CD4-positive, alpha-beta T cell treated with Interferon gamma for 1 hour (primary cell): ENCODE data around the gene KLHDC10.
"Not testable (repeated sequence)": the region's sequence is repeated elsewhere in the genome, so short reads cannot be mapped to it uniquely, and the experiment has no call there.

Experiments
- DNase-seq: peaks from one replicate; pipeline ENCODE4 v3.0.0-alpha.2; 2020

KLHDC10 gene

DNA sequence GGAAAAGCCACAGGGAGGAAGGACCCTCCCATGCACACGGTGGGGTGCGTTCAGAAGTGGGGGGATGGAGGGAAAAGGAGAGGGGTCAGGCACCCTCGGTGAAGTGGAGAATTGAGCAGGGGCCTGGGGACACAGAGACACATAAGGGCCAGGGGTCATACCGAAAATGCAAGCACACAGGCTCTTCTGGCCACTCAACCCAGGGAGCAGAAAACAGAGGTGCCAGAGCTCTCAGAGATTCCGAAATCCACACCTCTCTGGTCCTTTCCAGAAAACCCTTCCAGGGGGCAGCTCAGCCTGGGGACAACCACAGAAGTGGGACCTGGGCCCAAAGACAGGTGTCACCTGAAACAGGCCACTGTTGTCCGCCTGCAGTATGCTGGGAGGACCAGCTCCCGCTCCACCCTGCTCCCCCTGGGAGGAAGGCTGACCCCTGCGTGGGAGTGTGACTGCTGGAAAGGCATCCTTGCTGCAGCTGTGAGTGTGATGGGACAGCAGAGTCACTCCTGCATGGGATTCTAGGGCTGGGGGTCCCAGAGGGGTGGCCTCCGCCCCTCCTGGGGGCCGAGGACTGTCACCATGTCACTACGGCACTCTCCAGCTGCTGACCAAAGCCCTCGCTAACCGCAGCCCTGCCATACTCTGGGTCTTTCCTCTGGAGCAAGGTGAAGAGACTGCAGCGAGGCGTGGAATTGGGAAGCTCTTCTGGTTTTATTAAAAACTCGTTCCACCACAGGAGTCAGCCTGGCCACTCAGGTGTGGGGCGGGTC lies 71.7 kb downstream of the KLHDC10 start:
- no peak for DNase-seq

DNA sequence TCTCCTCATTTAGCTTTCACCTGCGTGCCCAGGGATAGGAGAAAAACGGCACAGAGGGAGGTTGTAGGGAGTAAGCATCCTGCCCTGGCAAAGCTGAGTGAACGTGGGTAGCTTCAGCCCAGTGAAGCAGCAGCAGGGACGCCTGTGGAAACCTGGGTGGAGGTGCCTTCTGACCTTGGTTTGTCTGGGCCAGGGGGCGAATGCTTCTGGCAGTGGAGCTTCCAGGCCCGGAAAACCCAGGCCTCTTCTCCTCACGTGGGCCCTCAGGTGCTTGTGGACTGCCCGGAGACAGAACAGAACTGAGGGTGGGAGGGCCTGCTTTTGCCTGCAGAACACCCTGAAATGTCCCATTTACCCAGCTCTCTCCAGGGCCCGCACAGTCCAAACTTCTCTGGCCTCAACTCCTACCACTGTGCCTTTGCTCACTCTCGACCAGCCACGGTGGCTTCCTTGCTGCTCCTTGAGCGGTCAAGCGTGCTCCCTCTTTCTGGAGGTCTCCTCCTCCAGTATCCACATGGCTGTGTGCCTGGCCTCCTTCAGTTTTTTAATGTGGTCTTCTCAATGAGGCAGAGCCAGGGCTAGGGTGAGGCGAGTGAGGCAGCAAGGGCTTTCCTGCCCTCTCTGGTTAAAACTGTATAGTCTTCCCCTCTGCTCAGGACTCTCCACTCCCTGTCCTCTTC lies 72.5 kb downstream of the KLHDC10 start:
- no peak for DNase-seq

GRCh38 chr7:130143334-130143732 lies 73.0 kb downstream of the KLHDC10 start:
- DNase-seq, result no peak

DNA sequence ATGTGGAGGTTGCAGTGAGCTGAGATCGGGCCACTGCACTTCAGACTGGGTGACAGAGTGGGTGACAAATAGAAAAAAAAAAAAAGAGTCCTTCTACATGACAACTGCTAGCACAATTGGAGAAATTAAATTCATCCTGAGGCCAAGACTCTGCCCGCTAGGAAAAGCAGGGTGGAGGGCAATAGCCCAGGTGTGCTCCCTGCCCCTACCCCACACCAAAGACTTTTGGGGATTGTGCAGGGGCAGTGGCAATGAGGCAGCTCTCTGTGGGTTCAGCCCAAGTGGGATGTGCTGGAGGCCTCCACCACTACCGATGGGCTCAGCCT lies 73.6 kb downstream of the KLHDC10 start:
- no peak for DNase-seq

DNA sequence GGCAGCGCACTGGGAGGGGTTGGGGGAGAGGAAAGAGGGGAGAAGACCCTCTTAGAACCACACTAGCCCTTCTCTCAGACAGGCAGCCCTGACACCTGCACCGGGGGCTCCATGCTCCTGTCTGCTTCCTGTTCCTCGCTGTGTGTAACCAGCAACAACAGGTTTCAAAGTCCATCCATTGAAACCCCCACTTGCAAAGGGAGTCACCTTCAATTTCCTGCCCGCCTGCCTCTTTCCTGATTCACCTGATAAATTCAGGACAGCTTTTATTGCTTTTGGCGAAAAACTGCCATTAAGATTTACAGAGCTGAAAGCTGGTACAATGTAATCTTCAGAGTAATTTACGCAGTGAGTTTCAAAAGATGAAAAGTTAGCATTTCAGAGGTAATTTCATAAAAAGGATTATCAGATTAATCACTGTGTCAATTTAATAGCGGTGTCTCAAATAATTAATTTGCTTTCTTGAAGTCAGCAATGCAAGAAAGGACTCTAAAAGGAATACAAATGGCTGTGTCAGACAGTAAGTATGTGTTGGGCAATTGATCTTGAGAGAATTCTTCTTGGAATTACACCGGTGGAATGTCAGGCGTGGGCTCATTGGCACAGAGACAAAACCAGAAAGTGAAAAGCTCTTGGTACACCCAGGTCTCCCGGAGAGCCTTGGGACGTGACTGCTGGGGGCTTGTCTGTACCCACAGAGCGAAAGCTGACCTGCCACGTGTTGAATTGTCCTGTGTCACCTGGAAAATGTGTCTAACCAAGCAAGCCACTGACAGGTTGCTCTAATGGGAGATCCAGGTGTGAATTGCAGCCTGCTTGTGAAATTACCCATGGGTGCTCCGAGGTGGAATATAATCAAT lies 74.2 kb downstream of the KLHDC10 start:
- no peak for DNase-seq

GRCh38 chr7:130145424-130146100 lies 75.2 kb downstream of the KLHDC10 start:
- DNase-seq, result peak; percentile 5

GRCh38 chr7:130146142-130146541 lies 75.8 kb downstream of the KLHDC10 start:
- DNase-seq, result not testable (repeated sequence)

- DNase-seq, result no peak
These were observed 76.5 kb downstream of the KLHDC10 start for GRCh38 chr7:130146693-130147405.

- no peak for DNase-seq
These were observed 77.5 kb downstream of the KLHDC10 start for GRCh38 chr7:130147710-130148325.

DNA sequence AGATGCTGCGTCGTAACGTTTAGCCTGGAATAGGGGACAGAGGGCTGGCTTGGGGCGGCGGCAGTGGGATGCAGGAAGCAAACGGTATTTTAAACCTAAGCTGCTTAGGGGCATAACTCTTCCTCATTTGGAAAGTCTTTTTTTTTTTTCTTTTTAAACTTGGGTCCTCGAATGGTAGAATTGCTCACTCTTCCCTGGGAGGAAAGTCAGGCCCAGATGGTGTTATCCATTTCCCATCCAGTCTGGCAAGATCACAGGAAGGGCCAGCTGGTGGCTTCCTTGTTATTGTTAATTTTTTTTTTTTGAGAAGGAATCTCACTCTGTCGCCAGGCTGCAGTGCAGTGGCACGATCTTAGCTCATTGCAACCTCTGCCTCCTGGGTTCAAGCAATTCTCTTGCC lies 78.2 kb downstream of the KLHDC10 start:
- no peak for DNase-seq

- peak; percentile 27 for DNase-seq
These were observed 79.2 kb downstream of the KLHDC10 start for GRCh38 chr7:130149281-130150139.

DNA sequence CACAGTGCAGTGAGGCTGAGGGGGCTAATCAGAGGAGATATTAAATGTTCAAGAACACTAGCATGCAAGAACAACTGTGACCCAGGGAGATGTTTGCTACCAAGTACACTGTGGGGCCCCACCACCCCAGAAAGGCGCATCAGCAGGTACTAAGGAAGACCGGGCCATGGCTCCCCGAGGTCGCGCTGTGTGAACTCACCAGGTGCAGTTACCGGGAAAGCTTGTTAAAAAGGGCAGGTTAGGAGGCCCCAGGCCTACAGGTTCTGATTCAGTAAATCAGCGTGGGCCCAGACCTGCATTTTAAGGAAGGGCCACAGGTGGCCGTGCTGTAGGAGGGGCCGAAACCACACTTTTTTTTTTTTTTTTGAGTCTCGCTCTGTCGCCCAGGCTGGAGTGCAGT lies 80.3 kb downstream of the KLHDC10 start:
- DNase-seq, result peak; percentile 34

GRCh38 chr7:130151591-130152492 lies 81.5 kb downstream of the KLHDC10 start:
- peak; percentile 47 for DNase-seq

DNA sequence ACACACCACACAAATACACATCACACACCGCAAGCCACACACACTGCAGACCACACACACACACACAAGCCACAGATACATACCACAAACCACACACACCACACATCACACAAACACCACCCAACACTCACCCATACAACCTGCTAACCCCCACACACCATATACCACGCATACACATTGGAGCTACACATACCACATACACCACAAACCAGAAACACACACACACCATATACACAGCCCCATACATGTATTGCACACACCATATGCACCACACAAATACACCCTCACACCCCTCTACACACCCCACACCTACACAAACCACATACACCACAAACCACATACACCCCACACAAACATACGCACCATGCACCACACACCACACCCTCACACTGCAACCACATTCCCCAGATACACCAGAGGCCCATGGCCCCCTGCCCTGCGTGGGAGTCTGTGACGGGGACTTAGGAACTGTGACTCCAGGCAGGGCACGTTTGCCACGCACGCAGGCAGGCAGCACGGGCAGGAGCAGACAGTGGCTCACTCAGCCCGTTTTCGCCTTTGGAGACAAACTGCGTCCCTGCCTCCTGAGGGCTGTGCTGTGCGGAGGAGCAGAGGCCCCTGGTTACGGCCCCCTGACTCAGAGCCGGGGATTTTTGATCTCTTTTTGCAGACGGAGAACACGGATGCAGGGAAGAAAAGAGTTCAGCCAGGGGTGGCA lies 82.3 kb downstream of the KLHDC10 start:
- DNase-seq, result no peak

DNA sequence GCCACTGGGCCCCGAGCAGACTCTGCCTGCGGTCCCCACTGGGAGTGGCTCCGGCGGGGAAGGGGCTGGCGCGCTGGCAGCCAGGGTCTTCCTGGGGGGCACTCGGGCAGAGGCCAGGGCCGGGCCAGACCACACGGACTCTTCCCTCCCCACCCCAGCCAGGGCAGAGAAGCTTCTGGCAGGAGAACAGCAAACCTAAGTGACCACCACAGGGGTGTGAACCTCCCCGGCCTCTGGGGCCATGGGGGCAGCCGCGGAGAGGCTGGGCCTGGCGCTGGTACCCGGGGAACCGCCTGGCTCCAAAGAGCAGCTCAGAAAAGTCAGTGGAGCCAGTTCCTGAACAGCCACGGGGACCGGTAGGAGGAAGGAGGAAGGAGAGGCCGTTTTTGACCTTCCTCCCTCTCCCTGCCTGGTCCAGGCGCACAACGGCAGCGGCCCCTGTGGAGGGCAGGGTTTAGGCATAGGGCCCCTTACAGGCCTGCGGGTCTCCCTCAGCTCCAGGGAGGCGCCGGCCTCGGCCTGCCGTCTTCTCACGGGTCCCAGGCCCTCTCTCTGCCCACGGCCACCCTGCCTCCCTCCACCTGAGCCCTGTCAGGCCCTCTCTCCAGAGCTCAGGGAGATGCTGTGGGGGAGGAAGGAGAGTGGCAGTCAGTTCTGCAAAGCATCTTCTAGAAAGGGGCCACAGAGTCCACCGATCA lies 83.0 kb downstream of the KLHDC10 start:
- DNase-seq, result no peak

- no peak for DNase-seq
These were observed 83.8 kb downstream of the KLHDC10 start for GRCh38 chr7:130154131-130154500.

DNA sequence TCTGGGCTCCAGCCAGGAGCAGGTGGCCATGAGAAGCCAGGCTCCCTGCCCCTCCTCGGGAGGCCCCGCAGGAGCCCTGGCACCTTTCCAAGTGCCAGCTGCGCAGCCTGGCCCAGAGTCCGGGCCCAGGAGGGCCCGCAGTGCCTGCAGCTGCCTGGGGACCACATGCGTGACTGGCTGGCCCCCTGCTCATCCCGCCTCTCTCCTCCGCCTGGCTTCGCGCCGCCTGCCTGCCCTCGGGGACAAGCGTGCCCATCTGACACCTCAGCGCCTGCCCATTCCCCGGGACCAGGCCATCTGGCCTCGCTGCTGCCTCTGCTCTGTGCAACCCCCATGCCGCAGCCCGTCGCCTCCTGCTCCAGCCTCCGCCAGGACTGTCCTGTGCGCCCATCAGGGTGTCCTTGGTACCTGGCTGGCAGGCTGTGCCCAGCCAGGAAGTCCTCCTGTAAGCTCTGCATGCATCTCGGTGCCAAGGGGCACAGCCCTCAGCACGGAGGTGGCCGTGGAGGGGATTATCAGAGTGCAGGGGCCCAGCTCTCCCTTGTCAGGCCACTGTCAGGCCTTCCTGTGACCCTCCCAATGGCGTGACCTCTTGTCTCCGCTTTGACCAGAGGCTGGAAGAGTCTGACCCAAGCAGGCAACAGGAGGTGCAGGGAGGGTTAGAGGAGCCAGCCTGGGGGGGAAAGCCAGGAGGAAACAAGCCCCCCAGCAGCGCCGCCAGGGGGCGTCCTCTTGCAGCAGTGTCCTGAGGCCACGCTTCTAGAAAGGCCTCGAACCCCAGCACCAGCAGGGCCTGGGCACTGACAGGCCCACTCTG lies 84.4 kb downstream of the KLHDC10 start:
- no peak for DNase-seq

DNA sequence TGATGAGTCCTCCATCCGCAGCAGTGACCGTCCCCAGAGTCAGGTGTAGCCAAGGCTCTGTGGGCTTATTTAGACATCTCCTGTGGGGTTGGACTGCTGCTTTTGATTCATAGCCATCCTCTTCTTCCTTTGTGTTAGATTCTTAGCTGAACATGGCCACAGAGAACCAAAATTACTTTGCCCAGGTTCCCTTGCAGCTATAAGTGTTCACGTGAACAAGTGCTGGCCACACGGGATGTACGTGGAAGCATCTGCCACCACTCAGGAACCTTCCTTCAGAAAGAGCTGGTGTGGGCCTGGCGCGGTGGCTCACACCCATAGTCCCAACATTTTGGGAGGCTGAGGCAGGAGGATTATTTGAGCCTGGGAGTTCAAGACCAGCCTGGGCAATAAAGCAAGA lies 85.8 kb downstream of the KLHDC10 start:
- no peak for DNase-seq
